ENCODE results near the gene CNKSR1.

DNA sequence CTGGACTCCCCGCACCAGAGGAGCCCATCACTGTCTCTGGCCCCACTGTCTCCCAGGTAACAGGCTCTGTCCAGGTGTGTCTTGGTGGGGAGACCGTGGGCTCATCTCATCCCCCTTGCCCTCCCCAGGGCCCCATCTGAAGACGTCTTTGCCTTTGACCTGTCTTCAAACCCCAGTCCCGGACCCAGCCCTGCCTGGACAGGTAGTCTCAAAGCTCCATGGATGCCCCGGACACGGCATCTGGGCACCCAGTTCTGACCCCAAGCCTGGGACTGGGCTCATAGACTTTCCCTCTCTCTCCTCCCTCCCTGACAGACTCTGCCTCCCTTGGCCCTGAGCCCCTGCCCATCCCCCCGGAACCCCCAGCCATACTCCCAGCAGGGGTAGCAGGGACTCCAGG lies 6.8 kb downstream of the CNKSR1 start:
- no peak for TF ChIP-seq SPI1 (IDR thresholded peaks at IDR 0.05; ENCODE audit: low read depth, low read length)
- no peak for TF ChIP-seq TAF1 (IDR thresholded peaks at IDR 0.05; ENCODE audit: low read depth, low read length)

Measured in GM12891 (cell line).